ENCODE data around the gene ANKZF1.
A peak's percentile ranks its signal among the peaks of the same experiment; 100 is the strongest.

The ANKZF1 gene

GRCh38 chr2:219284501-219285372 lies 55.1 kb downstream of the ANKZF1 start:
- no peak for DNase-seq

DNA sequence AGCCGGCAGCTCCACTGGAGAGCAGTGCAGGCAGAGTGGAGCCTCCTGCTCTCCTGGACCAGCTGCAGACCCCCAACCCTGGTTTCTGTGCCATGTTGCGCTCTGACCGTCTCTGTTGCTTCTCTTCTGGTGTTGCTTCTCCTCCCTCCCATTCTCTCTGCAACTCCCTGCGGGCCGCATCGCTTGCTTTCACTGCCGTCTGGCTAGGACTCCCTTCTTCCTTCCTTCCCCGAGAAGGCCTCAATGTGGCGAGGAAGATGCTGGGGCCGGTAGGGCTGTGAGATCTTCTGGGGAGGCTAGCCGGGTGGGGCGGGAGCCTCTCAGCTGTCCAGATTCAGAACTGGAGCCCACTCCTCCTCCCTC lies 55.7 kb downstream of the ANKZF1 start:
- no peak for DNase-seq

DNA sequence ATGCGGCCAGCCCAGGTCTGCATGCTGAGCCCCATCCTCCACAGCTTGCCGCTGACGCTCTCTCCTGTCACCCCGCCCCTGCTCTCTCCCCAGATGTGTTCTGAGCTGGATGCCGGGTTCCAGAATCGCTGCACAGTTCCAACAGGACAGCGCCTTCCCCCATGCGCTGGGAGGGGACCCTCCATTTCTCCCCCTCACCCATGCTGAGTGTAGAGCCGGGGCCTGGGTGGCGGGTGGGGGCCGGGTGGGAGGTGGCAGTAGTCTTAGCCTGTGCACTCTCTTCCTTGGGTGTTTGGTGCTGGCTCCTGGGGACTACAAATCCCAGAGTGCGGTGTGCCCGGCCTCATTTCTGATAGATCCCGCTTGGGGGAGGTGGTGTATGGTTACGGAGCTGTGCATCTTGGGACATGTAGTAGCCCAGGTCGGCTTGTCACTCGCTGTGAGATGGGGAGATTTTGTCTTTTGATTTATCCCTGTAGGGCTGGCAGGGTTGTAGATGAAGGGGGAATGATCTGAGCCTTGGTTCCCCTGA lies 56.4 kb downstream of the ANKZF1 start:
- DNase-seq, result peak in 1 of 2 experiments; percentile 14

Data from cerebellar nuclear complex (tissue), 1 donor.